Endothelial cell of umbilical vein (primary cell): ENCODE results near the gene SH3RF1.

Source experiments
- CTCF ChIP-seq, 2 donors: IDR thresholded peaks; 1 replicate in 1 of 2; 2 replicates in 1 of 2; pipeline ENCODE4 v1.5.1; 2011; ENCODE audit warnings: low read length in 2 of 2, mild to moderate bottlenecking in 2 of 2, moderate library complexity in 2 of 2, control low read depth in 1 of 2, inconsistent platforms in 1 of 2, low read depth in 1 of 2; ENCODE audit not compliant: insufficient read depth in 1 of 2; ENCODE audit errors: extremely low read depth in 1 of 2
- EZH2 ChIP-seq: IDR thresholded peaks from 2 replicates; pipeline ENCODE4 v1.6.1; 2012; ENCODE audit warnings: borderline replicate concordance, low read depth, mild to moderate bottlenecking, moderate library complexity, low read length, inconsistent platforms; ENCODE audit not compliant: severe bottlenecking
- JUN ChIP-seq: IDR thresholded peaks from 2 replicates; pipeline ENCODE4 v1.6.1; 2011; ENCODE audit warnings: borderline replicate concordance, low read depth; ENCODE audit not compliant: insufficient read length, insufficient read depth
- MAX ChIP-seq: IDR thresholded peaks from 2 replicates; pipeline ENCODE4 v1.6.1; 2011; ENCODE audit not compliant: insufficient read depth, insufficient read length
- POLR2A ChIP-seq: IDR thresholded peaks from 2 replicates; pipeline ENCODE4 v1.6.1; 2012; ENCODE audit warnings: low read depth, mild to moderate bottlenecking, control low read depth, low read length
- POLR2AphosphoS5 ChIP-seq: IDR thresholded peaks from 2 replicates; pipeline ENCODE4 v1.6.1; 2012; ENCODE audit warnings: low read depth, mild to moderate bottlenecking, control low read depth, low read length, moderate library complexity; ENCODE audit not compliant: insufficient read depth

GRCh38 chr4:169201222-169202144, 69.3 kb downstream of the SH3RF1 start:
- no peak for TF ChIP-seq POLR2A
- no peak for TF ChIP-seq CTCF (IDR thresholded peaks at IDR 0.05; ENCODE audit: extremely low read depth in 1 of 2, insufficient read depth in 1 of 2, low read depth in 1 of 2, low read length in 2 of 2)
- no peak for TF ChIP-seq POLR2AphosphoS5
- peak; percentile 36 for TF ChIP-seq JUN
- no peak for TF ChIP-seq EZH2
- no peak for TF ChIP-seq MAX
